Right lobe of liver (tissue), 4 donors: ENCODE results near the gene MCC.

Experiments
- POLR2A ChIP-seq: fragments of 450-650 bp; IDR thresholded peaks from one replicate; pipeline ENCODE4 v1.6.1; 2017; ENCODE audit warnings: antibody characterized with exemption, mild to moderate bottlenecking
- TF ChIP-seq, protein P1 (sequence below), 4 donors: fragments of 200-600 bp in 3 of 4; fragments of 450-650 bp in 1 of 4; IDR thresholded peaks; one replicate each; pipeline versions ENCODE4 v1.5.1 to v1.8.0; 2016 to 2022; ENCODE audit warnings: antibody characterized with exemption in 4 of 4, mild to moderate bottlenecking in 2 of 4
- donor health status: DM: no; HTN: no; CAD: no.
- donor health status: DM: no; HTN: no; CAD: no.
- donor health status: DM: no; HTN: yes; CAD: no.

DNA sequence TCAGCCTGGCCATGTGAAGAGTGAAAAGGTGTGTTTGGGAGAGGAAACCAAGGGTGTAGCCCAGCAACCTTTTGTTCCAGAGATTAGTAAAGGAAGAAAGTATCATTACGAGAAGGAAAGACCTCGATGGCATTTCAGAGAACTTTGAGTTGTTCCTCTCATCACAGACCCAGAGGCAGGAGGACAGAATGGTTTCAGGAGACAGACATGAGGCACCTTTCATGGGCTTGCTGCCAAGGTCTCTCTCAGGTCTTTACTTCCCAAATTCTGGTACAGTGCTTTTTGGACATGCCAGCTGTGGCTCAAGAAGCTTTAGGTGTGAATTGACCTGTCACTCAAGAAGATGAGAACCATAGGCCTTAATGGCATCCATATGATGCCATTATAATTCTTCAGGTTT, 2.8 kb upstream of the MCC start:
- TF ChIP-seq, protein P1, sequence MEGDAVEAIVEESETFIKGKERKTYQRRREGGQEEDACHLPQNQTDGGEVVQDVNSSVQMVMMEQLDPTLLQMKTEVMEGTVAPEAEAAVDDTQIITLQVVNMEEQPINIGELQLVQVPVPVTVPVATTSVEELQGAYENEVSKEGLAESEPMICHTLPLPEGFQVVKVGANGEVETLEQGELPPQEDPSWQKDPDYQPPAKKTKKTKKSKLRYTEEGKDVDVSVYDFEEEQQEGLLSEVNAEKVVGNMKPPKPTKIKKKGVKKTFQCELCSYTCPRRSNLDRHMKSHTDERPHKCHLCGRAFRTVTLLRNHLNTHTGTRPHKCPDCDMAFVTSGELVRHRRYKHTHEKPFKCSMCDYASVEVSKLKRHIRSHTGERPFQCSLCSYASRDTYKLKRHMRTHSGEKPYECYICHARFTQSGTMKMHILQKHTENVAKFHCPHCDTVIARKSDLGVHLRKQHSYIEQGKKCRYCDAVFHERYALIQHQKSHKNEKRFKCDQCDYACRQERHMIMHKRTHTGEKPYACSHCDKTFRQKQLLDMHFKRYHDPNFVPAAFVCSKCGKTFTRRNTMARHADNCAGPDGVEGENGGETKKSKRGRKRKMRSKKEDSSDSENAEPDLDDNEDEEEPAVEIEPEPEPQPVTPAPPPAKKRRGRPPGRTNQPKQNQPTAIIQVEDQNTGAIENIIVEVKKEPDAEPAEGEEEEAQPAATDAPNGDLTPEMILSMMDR (IDR thresholded peaks at IDR 0.05) = no peak
- TF ChIP-seq POLR2A = no peak
